Measurements from ENCODE around the gene CDK17.
"Not testable (repeated sequence)": the region's sequence is repeated elsewhere in the genome, so short reads cannot be mapped to it uniquely, and the experiment has no call there.

CDK17 gene

DNA sequence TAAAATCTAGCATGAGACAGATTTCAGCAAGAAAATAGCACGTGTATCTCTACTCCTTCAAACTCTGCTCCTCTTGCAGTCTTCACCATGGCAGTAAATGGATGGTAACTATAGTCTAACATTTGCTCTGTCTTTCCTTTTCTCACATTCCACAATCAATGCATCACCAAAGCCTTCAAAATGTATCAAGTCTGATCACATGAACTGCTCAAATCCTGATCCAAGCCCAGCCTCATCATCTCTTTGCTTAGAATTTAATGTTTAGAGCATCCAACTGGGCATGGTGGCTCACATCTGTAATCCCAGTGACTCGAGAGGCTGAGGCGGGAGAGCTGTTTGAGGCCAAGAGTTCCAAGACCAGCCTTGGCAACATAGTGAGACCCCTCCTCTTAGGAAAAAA lies 45.9 kb downstream of the CDK17 start (continued):
- TF ChIP-seq, protein P1, sequence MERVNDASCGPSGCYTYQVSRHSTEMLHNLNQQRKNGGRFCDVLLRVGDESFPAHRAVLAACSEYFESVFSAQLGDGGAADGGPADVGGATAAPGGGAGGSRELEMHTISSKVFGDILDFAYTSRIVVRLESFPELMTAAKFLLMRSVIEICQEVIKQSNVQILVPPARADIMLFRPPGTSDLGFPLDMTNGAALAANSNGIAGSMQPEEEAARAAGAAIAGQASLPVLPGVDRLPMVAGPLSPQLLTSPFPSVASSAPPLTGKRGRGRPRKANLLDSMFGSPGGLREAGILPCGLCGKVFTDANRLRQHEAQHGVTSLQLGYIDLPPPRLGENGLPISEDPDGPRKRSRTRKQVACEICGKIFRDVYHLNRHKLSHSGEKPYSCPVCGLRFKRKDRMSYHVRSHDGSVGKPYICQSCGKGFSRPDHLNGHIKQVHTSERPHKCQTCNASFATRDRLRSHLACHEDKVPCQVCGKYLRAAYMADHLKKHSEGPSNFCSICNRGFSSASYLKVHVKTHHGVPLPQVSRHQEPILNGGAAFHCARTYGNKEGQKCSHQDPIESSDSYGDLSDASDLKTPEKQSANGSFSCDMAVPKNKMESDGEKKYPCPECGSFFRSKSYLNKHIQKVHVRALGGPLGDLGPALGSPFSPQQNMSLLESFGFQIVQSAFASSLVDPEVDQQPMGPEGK (CRISPR knock-in tag; IDR thresholded peaks at IDR 0.05; ENCODE audit: borderline replicate concordance), result no peak

DNA sequence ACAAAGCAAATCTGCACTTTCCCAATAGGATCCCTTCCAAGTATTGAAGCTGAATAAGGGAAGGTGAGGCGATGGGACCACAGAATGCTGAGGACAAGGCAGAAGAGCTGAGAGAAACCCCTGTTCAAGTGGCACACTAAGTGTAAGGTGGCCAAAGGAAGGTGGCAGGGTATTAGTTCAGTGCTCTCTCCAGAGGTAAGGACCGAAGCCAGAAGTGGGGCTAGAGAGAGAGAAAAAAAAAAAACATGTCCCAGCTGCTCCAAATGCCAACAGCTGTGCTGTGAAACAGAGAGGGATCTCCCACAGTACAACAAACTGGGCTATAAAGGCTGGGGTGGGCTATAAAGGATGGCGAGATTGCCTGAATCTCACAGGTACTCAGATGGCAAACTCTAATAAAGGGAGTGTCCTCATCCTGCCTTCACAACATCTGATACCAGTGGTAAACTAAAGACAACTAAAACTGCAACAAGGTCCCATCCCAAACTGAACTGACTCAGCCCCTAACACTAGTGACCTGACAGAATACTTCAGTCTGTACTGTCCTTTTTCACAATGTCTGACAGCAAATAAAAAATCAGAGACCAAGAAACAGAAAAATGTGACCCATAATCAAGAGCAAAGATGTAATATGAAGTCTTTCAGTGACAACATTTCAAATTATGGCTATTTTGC lies 47.9 kb downstream of the CDK17 start:
- no peak; the same call in 2 of the 3 replicates for ATAC-seq
- TF ChIP-seq BACH2 (CRISPR knock-in tag; IDR thresholded peaks at IDR 0.05; ENCODE audit: borderline replicate concordance) (no peak), ZNF565 (CRISPR knock-in tag; conservative IDR thresholded peaks at IDR 0.05; ENCODE audit: low read depth) (no peak), ISL1 (CRISPR knock-in tag; IDR thresholded peaks at IDR 0.05) (no peak), ZNF70 (CRISPR knock-in tag; IDR thresholded peaks at IDR 0.05) (no peak), ZC3H10 (CRISPR knock-in tag; IDR thresholded peaks at IDR 0.05) (no peak), SNAI2 (CRISPR knock-in tag; IDR thresholded peaks at IDR 0.05) (no peak), OSR1 (CRISPR knock-in tag; IDR thresholded peaks at IDR 0.05) (no peak)
- TF ChIP-seq, protein P2, sequence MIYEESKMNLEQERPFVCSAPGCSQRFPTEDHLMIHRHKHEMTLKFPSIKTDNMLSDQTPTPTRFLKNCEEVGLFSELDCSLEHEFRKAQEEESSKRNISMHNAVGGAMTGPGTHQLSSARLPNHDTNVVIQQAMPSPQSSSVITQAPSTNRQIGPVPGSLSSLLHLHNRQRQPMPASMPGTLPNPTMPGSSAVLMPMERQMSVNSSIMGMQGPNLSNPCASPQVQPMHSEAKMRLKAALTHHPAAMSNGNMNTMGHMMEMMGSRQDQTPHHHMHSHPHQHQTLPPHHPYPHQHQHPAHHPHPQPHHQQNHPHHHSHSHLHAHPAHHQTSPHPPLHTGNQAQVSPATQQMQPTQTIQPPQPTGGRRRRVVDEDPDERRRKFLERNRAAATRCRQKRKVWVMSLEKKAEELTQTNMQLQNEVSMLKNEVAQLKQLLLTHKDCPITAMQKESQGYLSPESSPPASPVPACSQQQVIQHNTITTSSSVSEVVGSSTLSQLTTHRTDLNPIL (CRISPR knock-in tag; IDR thresholded peaks at IDR 0.05; ENCODE audit: low read depth), result no peak

DNA sequence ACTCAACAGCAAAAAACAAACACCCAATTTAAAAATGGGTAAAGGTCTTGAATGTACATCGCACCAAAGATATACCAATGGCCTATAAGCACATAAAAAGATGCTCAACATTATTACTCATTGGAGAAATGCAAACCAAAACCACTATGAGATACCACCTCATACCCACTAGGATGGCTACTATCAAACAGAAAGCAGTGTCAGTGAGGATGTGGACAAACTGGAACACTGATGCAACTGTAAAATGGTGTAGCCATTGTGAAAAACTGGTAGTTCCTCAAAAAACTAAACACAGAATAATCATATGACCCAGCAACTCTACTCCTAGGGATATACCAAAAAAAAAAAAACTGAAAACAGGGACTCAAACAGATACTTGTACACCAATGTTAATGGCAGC lies 49.3 kb downstream of the CDK17 start:
- TF ChIP-seq, protein P3, sequence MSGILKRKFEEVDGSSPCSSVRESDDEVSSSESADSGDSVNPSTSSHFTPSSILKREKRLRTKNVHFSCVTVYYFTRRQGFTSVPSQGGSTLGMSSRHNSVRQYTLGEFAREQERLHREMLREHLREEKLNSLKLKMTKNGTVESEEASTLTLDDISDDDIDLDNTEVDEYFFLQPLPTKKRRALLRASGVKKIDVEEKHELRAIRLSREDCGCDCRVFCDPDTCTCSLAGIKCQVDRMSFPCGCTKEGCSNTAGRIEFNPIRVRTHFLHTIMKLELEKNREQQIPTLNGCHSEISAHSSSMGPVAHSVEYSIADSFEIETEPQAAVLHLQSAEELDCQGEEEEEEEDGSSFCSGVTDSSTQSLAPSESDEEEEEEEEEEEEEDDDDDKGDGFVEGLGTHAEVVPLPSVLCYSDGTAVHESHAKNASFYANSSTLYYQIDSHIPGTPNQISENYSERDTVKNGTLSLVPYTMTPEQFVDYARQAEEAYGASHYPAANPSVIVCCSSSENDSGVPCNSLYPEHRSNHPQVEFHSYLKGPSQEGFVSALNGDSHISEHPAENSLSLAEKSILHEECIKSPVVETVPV (CRISPR knock-in tag; IDR thresholded peaks at IDR 0.05), result no peak
- TF ChIP-seq OSR1 (CRISPR knock-in tag; IDR thresholded peaks at IDR 0.05), result no peak
- TF ChIP-seq ISL1 (CRISPR knock-in tag; IDR thresholded peaks at IDR 0.05), result no peak
- TF ChIP-seq ESRRG (CRISPR knock-in tag; IDR thresholded peaks at IDR 0.05), result no peak
- no peak for TF ChIP-seq TCF4 (CRISPR knock-in tag; IDR thresholded peaks at IDR 0.05; ENCODE audit: borderline replicate concordance)
- TF ChIP-seq ZNF565 (CRISPR knock-in tag; conservative IDR thresholded peaks at IDR 0.05; ENCODE audit: low read depth), result no peak
- no peak for TF ChIP-seq TOX (CRISPR knock-in tag; IDR thresholded peaks at IDR 0.05; ENCODE audit: borderline replicate concordance)
- no peak for ATAC-seq

DNA sequence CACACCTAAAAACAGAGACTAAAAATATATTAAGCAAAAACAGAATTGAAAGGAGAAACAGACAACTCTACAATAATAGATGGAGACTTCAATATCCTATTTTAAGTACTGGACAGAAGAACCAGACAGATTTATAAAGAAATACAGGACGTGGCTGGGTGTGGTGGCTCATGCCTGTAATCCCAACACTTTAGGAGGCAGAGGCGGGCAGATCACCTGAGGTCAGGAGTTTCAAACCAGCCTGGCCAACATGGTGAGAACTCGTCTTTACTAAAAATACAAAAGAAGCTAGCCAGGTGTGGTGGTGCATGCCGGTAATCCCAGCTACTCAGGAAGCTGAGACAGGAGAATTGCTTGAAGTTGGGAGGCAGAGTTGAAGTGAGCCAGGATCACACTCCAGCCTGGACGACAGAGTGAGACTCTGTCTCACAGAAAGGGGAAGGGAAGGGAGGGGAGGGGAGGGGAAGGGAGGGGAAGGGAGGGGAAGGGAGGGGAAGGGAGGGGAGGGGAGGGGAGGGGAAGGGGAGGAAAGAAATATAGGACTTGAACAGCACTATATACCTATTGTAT lies 53.0 kb downstream of the CDK17 start:
- no peak for ATAC-seq

DNA sequence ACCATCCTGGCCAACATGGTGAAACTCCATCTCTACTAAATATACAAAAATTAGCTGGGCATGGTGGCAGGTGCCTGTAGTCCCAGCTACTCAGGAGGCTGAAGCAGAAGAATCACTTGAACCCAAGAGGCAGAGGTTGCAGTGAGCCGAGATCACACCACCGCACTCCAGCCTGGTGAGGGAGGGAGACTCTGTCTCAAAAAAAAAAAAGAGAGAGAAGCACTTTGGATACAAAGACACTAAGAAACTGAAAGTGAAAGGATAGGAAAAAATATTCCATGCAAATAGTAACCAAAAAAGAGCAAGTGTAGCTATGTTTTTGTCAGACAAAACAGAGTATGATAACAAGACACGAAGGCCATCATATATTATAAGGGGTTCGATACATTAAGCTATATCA lies 53.5 kb downstream of the CDK17 start:
- not testable (repeated sequence) for ATAC-seq

More for the DNA sequence above, 53.0 kb downstream of the CDK17 start:
- TF ChIP-seq ISL1 (CRISPR knock-in tag; IDR thresholded peaks at IDR 0.05), result no peak
- no peak for TF ChIP-seq ZFP3 (CRISPR knock-in tag; IDR thresholded peaks at IDR 0.05)
- TF ChIP-seq OSR1 (CRISPR knock-in tag; IDR thresholded peaks at IDR 0.05), result no peak
- TF ChIP-seq SNAI2 (CRISPR knock-in tag; IDR thresholded peaks at IDR 0.05), result no peak
- TF ChIP-seq, protein P2 (CRISPR knock-in tag; IDR thresholded peaks at IDR 0.05; ENCODE audit: low read depth), result no peak
- no peak for TF ChIP-seq ZC3H10 (CRISPR knock-in tag; IDR thresholded peaks at IDR 0.05)
- TF ChIP-seq, protein P4, sequence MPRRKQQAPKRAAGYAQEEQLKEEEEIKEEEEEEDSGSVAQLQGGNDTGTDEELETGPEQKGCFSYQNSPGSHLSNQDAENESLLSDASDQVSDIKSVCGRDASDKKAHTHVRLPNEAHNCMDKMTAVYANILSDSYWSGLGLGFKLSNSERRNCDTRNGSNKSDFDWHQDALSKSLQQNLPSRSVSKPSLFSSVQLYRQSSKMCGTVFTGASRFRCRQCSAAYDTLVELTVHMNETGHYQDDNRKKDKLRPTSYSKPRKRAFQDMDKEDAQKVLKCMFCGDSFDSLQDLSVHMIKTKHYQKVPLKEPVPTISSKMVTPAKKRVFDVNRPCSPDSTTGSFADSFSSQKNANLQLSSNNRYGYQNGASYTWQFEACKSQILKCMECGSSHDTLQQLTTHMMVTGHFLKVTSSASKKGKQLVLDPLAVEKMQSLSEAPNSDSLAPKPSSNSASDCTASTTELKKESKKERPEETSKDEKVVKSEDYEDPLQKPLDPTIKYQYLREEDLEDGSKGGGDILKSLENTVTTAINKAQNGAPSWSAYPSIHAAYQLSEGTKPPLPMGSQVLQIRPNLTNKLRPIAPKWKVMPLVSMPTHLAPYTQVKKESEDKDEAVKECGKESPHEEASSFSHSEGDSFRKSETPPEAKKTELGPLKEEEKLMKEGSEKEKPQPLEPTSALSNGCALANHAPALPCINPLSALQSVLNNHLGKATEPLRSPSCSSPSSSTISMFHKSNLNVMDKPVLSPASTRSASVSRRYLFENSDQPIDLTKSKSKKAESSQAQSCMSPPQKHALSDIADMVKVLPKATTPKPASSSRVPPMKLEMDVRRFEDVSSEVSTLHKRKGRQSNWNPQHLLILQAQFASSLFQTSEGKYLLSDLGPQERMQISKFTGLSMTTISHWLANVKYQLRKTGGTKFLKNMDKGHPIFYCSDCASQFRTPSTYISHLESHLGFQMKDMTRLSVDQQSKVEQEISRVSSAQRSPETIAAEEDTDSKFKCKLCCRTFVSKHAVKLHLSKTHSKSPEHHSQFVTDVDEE (CRISPR knock-in tag; IDR thresholded peaks at IDR 0.05), result no peak
- no peak for TF ChIP-seq ZNF70 (CRISPR knock-in tag; IDR thresholded peaks at IDR 0.05)
- TF ChIP-seq GLIS3 (CRISPR knock-in tag; IDR thresholded peaks at IDR 0.05), result no peak
- no peak for TF ChIP-seq ARNTL (CRISPR knock-in tag; IDR thresholded peaks at IDR 0.05; ENCODE audit: borderline replicate concordance, low read depth)
- TF ChIP-seq TCF4 (CRISPR knock-in tag; IDR thresholded peaks at IDR 0.05; ENCODE audit: borderline replicate concordance), result no peak
- TF ChIP-seq RARB (CRISPR knock-in tag; IDR thresholded peaks at IDR 0.05), result no peak
- TF ChIP-seq CSDC2 (CRISPR knock-in tag; IDR thresholded peaks at IDR 0.05), result no peak
- TF ChIP-seq ZNF565 (CRISPR knock-in tag; conservative IDR thresholded peaks at IDR 0.05; ENCODE audit: low read depth), result no peak
- no peak for TF ChIP-seq ZFP30 (CRISPR knock-in tag; IDR thresholded peaks at IDR 0.05)
- TF ChIP-seq, protein P1 (CRISPR knock-in tag; IDR thresholded peaks at IDR 0.05; ENCODE audit: borderline replicate concordance), result no peak
- no peak for TF ChIP-seq ESRRG (CRISPR knock-in tag; IDR thresholded peaks at IDR 0.05)
- no peak for TF ChIP-seq BACH2 (CRISPR knock-in tag; IDR thresholded peaks at IDR 0.05; ENCODE audit: borderline replicate concordance)
- no peak for TF ChIP-seq ZNF8 (CRISPR knock-in tag; IDR thresholded peaks at IDR 0.05)
